Measurements from ENCODE around the gene POLR1A.
A peak's percentile ranks its signal among the peaks of the same experiment; 100 is the strongest.

Gene POLR1A

DNA sequence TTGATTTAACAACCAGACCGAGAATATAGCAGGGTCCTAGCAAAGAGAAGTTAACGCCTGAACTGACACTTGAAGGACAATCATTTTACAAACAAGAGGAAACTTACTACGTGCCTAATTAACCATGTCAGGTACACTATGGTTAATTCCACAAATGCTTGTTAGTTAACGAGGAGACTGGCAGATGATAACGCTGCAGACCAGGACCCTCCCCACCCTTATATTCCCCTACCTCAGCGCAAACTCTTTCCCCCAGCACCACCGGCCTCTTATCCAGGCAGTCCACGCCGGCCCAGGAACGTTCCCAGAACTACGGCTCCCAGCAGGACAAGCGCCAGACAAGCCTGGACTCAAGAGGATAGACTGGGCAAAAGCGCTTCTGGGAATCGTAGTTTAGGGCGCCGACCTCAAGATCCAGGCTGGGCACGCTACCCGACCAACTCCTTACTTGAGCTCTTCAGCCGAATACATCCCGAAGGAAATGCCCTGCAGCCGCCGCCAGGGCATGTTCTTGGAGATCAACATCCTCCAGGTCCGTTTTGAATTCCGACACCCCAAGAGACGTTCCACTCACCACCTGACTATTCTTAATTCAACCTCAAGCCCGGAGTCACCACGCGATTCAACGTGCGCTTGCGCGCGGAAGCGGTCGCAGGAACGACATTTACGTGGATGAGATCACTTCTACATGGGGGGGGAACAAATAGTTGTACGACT lies at the start of gene POLR1A:
TSS of gene POLR1A (minus strand) at position 635 of the 717 bp plus-strand sequence. CDS start at position 525, 110 bp downstream.
- DNase-seq (ENCODE audit: low read depth), result peak; percentile 75

DNA sequence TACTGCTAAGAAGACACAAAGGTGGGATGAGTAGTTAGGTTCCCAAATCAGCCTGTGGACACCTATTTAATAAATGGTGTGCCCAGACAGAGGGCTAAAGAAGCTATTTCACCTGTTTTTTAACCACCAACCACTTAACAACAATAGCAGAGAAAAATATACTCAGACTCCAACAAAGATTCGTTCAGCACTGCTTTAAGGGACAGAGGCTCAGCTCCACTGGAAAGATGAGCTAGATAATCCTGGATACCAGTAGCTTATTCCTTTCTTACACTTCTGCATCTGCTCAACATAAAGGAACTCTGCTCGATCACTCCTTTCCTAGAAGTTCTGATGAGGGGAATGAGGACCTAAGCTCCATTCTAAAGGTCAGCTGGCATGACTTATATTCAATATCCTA lies 44.8 kb upstream of the POLR1A start:
- no peak for DNase-seq (ENCODE audit: low read depth)

DNA sequence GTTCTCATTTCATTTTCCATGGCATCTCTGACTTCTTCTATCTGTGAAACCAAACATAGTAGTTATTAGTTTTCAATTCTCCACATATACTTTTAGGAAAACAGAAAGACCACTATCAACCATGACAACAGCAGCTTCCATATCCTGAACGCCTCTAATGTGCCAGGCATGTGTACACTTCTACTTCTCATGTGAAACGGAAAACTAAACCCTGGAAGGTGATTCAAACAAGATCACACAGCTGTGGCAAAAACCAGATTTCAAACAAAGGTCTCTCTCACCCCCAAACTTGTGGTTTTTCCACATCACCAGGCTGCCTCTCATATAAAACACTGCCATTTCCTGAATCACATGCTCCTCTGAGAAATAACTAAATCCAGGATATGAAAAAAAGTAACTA lies 42.1 kb upstream of the POLR1A start:
- DNase-seq (ENCODE audit: low read depth), result no peak

DNA sequence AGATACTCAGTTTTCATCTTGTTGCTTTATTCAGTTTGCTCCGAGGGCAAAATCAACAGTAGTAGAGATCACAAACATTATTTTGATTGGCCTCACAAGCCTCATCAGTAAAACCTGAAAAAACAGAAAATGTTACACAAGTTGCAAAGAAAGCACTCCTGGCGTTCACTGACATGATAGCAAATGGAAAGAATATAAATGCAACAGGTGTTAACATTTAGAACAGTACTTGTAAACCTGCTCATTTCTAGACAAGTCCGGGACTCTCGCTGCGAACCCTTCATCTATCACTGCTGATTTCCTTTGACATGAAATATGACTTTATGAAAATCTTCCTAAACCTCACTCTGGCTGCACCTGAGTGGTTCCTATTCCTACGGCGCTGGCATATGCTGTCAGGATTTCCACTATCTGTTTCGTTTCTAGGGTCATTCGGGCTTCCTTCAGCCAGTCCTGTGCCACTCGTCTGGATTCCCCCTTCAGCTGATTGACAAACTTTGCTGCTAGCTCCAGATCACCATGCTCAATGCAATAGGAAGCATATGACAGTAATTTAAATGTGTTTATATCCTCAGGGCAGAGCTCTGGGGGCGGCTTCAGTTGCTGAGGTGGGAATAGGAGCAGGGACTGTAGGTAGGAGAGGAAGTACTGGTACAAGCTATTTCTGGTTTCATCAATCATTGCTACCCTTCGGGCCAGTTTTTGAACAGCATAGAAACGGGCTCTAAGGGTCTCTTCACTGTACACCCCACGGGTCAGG lies 38.4 kb upstream of the POLR1A start:
- no peak for DNase-seq (ENCODE audit: low read depth)

DNA sequence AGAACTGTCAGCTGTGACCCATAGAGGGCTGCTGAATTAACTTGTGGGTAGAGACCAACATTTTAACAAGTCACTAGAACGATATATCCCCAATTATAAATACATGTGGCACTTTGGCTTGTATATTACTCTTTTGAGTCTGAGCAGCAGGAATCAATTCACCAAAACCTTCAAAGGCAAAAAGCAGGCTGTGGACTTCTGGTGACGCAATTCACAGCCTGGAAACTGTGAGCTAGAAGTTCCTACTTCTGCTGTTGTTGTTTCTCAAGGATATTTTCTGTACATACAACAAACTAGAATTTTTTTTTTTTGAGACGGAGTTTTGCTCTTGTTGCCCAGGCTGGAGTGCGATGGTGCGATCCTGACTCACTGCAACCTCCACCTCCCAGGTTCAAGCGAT lies 37.6 kb upstream of the POLR1A start:
- no peak for DNase-seq (ENCODE audit: low read depth)

DNA sequence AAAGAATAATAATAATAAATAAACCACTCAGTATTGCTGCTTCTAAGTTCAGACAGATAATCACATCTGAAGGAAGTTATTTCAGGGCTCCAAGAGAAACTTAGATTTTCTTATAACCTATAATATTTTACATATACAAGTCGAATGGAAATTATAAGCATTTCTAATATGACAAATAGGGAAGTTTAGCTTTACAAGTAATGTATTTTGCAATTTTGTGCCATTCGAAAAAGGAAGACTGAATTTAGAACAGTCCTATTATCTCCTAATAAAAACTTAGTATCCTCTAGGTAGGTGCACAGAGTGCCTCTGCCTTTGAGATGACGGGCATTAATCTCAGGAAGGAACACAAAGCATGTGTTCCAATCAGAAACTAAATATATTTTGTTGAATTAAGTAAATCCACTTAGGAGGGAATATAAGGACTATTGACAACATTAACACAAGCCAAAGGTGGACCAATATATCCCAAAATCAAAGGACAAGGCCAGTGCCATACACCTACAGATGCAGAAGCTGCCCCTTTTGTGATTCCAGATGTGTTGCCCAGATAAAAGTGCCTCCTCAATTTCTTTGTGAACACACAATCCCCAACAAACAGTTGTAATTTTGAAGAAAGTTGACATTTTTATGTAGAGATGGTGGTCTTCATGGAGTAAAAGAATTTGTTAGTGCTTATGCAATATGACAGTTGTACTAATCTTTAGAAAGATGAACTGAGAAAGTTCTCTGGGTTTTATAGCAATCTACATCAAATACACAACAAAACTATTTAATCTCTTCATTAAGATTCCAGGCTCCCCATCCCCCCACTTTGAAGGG lies 37.0 kb upstream of the POLR1A start:
- no peak for DNase-seq (ENCODE audit: low read depth)

DNA sequence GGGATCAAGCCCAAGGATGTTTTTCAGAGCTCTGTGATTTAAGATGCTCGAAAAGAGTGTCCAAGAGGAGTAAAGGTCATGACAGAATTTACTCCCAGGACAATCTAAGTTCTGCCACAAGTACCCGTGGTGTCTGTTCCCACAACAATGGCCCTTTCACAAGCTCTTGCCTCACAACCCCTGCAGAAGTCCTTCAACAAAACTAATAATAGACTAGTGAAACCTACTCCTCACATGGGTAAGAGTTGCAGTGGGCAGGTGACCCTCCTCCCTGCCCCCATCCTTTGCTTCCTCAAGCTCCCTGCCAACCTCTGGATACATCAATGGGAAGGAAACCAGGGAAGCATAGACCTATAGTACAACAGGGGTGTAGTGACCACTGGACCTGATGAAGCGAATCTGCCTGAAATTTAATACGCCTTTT lies 35.3 kb upstream of the POLR1A start:
- DNase-seq (ENCODE audit: low read depth), result no peak

DNA sequence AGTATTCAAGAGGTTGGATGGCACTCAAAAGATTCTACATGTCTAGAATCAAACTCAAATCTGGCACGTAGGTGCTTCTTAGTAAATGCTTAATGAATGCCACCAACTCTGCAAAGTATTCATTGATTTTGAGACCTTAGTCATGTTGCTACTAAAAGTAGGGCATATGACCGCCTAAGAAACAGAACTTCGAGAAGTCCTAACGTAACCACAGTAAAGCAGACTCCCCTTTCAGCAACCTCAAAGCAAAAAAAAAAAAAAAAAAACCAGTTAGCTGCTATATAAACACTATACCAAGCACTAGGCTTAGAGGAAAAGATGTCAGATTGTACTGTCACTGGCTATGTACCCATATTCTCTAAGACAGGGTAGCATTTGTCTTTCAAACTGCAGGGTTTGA lies 34.3 kb upstream of the POLR1A start:
- DNase-seq (ENCODE audit: low read depth), result no peak

DNA sequence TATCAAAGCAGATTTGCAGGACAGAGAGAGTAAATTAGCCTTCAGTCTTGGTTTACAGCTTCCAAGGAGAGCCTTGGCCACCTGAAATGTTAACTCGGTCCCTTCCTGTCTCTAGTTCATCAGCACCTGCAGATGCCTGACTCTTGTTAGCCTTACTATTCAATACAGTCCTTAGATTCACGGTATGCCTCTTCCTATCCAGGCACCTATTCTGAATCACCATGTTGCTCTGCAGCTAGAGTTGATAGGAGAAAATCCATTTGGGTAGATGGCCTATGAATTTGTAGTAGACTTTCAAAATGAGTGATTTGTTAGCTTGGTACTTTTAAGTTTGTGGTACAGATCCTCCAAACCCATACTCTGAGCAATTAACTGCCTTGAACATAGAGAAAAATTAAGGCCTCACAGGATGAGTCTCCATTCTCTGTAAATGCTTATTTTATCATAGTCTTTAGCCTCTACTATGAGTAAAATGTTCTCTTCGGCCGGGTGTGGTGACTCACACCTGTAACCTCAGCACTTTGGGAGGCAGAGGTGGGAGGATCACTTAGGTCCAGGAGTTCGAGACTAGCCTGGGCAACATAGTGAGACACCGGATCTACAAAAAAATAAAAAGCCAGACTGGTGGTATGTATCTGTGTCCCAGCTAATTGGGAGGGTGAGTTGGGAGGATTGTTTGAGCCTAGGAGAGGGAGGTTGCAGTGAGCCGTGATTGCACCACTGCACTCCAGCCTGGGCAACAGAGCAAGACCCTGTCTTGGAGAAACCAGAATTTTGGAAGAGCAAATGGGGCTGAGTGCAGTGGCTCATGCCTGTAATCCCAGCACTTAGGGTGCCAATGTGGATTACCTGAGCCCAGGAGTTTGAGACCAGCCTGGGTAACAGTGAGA lies 33.3 kb upstream of the POLR1A start:
- DNase-seq (ENCODE audit: low read depth), result no peak

DNA sequence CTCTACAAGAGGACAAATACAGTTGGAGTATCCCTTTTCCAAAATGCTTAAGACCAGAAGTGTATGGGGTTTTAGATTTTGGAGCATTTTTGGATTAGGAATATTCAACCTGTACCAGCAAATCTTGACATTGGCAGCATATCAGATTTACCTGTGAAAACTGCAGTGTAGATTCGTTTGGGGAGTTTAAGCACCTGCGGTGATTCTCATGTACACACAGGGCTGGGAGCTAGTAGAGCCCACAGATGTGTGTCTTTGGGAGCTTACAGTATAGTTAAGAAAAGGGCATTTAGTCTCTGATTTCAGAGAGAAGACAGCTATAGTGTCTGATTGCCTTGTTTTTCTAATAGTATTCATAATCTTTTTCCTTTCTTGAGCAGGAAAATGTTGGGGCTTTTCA lies 30.5 kb upstream of the POLR1A start:
- no peak for DNase-seq (ENCODE audit: low read depth)

DNA sequence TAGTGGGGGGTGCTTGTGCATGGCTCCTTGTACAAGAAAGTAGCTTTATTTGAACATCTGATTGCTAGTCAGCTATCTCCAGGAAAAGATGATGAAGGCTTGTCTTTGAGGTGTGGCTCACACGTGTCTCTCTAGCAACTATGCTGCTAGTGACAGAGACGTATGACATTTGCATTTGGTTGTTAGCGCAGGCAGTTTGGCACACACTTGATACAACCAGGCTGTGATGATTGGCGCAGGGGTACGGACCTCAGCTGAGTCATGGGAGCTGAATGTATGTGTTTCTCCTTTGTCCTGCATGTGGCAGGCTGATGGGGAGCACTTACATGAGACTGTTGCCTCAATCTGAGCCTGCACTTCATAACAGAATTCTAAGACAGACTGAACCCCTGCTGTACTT lies 30.0 kb upstream of the POLR1A start:
- DNase-seq (ENCODE audit: low read depth), result no peak

DNA sequence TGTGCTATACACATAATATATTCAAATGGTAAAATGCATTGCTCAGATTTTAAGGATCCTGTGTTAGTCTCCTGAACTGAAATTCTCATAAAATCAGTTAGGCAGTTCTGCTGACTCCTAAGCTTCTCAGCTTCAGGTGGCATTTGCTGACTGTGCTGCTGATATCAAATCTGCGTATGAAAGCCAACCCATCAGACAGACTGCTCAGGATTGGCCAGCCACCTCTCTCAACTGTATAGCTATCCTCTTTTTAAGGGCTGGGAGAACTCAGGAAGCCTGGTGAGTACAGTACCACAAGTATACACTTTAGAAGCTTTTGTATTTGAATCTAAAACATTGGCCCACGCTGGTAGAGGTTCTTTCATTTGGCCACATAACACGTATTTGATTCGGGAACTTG lies 29.0 kb upstream of the POLR1A start:
- DNase-seq (ENCODE audit: low read depth), result no peak

DNA sequence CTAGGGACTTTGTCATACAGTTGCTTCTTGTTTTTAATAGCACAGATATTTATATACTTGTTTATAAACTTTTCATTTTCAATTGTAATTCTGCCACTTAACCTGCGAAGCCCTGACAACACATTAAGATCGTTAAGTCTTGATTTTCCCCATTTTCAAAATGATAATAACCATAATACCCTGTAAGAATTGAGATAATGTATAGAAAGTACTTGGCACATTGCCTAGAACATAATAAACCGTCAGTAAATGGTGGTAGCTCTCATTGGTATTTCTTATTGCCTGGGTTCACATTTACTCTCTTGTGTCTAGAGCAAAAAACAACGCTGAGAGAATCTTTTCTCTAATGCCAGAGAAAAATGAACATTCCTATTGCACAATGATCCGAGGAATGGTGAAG lies 19.0 kb upstream of the POLR1A start:
- DNase-seq (ENCODE audit: low read depth), result no peak

DNA sequence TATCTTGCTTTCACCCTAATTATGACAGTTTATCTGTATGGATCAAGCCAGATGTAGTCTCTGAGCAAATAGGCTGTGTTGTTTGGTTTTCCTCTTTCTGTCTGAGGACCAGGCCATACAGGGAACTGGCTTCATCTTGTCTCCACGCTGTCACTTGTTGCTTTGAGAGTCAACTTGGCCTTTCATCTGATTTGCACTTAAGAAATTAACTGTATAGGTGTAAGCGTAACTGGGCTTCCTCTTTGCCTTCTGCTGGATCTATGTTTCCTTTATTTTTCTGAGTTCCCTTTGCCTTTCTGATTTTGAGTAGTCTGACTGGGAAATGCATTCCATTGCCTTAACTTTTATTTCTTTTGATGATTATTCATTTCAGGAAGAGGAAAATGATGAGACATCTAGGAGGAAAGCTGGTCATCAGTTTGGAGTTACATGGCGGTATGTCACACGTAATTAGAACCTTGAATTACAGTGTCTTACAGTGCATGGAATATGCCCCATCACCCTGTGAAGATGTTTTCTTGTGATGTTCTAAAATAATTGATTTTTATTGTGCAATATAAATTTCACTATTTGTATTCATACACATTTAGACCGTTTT lies 17.7 kb upstream of the POLR1A start:
- no peak for DNase-seq (ENCODE audit: low read depth)

DNA sequence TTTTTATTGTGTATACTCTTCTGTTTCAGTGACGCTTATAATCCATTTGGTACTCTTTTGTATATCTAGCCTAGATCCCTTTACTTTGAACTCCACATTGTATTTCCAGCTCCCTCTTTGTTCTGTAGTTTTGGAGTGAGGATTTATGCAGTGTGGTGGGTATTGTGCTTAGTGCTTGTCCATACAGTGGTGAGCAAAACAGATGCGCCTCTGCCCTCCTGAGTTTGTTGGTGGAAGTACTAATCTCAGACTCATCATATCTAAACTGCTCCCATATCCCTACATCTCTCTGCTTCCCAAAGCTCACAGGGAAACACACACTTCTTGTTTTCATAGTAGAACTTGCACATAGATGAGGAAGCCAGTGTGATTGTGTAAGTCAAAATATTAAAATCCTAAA lies 12.4 kb upstream of the POLR1A start:
- DNase-seq (ENCODE audit: low read depth), result no peak

DNA sequence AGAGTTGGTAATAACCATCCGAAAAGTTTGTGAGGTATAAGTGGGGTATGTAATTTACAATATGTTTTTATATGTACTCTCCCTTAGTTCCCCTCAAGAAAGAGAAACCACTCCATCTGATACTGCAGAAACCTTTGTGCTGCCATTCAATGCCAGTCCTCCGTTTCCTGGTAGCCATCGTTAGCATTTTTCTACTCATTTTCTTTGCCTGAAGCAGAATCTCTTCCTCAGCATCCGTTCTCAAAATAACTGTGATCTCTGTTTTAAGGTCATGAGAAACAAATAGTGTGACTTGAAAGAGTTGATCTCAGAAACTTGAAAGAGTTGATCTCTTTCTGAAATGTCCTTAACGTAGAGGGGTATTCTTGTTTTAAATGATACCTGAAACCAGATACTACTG lies 1.3 kb upstream of the POLR1A start:
- no peak for DNase-seq (ENCODE audit: low read depth)

DNA sequence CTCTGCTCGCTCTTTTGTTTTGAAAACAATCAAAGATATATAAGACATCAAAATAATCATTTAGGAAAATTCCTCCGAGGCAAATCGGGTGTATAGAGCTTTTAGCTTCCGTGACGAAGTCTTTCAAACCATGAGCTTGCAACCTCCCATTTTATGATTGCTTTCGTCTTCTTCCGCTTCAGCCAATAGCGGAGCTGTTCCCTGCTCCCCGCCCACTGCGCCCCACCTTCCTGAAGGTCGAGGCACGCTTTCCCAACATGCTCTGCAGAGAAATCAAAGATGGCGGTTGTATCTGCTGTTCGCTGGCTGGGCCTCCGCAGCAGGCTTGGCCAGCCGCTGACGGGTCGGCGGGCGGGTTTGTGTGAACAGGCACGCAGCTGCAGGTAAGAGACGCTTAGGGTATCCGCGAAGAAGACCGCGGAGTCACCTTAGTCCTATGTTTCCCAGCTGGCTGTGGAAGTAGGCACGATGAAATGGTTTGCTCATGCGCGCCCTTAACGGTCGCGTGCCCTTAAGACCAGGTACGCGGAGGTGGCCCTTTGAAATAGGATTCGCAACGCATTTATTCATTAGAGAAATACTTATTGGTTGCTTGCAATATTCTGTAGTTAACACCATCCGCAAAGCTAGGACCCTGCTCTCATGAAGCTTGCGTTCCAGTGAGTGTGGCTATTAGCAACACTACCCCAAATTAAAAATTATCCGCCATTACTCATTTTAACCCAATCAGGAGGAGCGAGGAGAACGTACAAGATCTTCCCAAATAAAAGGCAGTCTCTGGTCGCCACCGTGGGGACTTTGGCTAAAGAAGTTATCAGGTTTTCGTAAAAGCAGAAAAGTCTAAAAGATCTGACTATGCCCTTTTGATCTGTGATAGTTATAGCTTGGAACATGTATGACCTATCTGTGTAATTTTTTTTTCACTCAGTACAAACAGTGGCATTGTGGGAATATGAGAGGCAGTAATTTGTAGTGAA lies 571 bp upstream of the POLR1A start, which contains the start of gene PTCD3:
TSS of gene PTCD3 (plus strand) at position 267 of the 977 bp plus-strand sequence. CDS start at position 280, 13 bp downstream.
- peak; percentile 89 for DNase-seq (ENCODE audit: low read depth)

DNA sequence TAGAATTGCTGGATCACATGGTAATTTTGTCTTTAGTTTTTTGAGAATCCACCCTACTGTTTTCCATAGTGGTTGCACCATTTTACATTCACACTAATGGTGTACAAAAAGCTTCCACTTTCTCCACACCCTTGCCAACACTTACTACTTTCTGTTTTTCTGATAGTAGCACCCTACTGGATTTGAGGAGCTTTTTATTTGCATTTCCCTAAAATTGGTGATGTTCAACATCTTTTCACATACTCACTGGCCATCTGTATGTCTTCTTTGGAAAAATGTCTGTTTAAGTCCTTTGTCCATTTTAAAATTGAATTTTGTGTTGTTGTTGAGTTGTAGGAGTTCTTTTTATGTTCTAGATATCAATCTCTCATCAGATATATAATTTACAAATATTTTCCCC lies 3.5 kb downstream of the POLR1A start:
- DNase-seq (ENCODE audit: low read depth), result no peak

DNA sequence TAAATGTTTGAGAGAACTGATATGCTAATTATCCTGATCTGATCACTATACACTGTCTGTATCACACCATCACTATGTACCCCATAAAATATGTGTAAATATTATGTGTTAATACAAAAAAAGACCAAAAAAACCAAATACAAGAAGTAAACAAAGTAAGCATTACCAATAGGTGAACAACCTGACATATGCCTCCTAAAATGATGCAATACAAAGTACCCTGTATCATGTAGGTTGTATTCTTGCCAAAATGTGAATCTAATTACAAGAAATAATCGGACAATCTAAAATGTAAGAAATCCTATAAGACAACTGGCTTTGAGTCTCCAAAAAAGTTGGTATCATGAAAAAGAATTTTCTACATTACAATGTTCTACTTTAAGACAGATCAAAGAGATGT lies 7.8 kb downstream of the POLR1A start:
- no peak for DNase-seq (ENCODE audit: low read depth)
